ENCODE measurements around the gene CDYL.

The CDYL gene

DNA sequence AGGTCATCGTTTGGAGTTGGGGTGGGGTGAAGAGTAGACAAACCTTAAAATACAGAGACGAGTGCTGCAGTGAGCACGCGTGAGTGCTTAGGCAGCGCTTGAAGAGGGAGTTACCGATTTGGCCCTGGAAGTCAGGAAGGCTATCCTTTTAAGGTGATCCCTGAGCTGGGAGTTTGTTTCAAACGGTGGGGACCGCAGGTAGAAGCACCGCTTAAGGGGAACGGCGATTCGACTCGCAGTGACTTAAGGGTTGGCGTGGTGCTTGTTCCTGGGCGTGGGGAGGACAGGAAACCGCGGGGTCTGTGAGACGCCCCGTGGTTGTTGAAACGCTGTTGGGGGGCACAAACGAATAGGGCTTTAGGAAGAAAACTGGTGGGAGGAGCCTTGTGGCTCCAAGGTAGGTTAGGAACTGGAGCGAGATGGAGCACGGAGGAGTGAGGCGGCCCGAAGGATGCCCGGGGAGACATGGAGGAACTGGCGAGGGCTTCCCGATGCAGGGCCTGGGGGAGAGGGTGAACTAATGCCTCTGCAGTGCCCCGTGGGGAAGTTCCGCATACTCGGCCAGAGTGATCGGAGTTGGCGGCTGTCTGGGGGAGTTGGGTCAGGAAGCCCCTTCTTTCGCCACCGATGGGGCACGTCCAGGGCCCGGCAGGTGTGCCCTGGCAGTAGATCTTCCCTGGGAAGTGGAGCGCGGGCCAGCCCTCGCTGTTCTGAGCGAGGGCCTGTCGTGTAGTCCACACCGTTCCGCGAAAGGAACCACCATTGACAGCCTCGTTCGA, 1.3 kb upstream of the CDYL start:
- no peak for DNase-seq

DNA sequence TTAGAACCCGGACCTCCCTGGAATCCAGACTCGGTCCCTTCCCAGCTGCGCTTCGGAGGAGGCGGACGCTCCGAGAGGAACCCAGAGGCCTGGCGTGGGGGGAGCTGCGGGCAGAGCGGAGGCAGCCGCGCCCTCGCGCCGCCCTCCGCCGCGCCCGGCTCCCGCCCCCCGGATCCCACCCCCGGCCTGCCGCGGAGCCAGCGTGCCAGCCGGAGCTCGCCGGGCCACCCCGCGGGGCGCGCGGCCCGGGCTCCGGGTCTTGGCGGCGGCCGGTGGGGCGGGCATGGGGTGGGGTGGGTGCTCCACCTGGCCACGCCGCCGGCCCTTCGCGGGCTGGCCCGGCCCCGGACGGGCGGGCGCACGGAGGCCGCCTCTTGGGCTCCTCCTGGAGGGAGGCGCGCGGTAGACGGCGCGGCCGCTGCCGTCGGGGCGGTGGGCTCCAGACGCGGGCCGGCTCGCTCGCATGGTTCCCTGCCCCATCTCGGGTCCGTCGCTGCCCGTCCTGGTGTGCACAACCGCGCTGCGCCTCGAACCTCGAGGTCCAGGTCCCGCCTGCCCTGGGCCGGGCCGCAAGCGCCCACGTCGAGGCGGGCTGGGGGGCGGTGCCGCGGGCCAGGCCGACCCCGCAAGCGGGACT, 592 bp upstream of the CDYL start:
- peak; percentile 71 for DNase-seq

DNA sequence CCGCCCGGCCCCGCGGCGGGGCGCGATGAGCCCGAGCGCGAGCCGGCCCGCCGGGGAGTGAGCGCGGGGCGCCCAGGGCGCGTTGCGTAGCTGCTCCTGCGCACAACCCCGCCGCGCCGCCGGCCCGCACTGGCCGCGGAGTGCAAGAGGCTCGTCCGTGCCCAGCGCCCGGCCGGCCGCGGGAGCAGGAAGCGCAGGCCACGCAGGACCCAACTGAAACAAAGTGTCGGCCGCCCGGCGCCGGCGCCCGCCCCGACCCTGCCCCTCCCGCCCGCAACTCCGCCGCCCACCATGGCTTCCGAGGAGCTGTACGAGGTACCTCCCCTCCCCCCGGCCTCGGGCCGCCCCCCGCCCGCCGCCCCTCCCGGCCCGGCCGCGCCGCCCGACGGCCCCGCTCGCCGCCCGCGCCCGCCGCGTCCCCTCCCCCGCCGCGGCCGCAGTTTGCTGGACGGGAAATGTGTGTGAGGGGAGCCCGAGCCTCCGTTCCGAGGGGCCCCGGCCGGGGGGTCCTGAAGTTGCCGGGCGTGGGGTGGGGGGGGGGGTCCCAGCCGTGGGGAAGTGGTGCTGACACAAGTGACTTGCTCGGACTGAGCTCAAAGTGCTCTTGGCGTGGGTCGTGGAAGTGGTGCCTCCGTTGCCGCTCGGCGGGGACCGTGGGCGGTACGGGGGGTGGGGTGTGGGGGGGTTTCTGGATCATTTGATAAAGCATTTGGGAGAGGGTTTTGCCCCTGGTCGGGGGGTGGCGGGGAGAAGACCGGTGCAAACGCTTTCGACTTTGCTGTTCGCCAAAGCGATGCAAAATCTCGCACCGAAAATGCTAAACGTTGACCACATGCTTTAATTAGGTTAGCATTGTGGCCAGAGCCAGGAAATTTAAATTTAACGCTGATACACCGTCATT, 539 bp downstream of the CDYL start:
- peak; percentile 49 for DNase-seq

DNA sequence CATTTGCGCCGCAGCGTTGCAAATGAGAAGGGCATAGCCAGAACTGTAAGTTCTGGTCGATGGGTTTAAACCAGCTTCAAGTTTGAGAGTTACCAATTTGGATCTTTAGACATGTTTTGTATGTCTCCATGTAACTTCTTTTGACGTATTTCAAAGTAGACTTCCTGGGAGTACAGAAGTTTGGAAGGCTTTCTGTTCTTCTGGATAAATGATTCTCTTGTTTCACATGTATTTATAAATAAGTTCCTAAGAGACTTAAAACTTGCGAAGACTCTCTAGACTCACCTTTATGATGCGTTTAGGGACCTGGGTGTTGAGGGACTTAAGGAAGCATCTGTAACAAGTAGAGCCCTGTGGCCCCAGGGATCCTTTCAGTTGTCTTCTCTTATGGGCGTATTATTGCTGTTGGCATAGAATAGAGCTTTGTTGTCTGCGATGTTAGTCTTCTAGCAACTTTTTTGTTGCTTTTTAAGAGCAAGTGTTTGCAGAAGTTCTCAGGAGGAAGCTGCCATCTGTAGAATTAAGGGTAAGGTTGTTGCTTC, 1.3 kb downstream of the CDYL start:
- DNase-seq, result no peak

DNA sequence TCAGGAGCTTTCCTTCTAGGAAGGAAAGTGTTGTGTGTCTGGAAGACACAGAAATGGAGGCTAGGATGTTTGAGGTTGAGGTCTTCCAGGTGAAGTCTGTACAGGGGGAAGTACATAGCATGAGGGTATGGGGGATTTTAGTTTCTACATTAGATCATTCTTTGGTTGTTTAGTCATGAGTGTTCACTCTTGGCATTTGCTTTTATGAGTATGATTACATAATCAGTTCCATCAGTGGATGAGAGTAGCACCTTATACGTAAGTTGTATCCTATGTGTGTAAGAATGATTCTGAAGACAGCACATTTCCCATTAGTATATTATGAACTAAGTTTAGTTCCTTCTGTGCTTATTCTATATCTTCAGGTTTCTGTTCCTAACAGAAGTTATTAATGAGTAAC, 1.9 kb downstream of the CDYL start:
- no peak for DNase-seq

DNA sequence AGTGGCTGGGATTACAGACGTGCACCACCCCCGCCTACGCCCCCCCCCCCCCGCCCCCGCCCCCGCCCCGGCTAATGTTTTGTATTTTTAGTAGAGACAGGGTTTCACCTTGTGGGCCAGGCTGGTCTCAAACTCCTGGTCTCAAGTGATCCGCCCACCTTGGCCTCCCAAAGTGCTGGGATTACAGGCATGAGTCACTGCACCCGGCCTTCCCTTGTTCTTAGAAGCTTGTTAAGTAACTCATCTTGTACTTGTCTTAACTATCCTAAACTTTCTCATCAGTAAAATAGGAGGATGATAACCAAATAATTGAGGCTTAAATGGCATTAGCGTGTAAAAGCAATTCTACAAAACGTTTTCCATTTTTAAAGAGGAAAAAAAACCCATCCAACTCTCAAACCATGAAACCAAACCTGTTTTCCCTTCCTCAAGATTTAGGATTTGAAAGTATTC, 4.2 kb downstream of the CDYL start:
- no peak for DNase-seq

DNA sequence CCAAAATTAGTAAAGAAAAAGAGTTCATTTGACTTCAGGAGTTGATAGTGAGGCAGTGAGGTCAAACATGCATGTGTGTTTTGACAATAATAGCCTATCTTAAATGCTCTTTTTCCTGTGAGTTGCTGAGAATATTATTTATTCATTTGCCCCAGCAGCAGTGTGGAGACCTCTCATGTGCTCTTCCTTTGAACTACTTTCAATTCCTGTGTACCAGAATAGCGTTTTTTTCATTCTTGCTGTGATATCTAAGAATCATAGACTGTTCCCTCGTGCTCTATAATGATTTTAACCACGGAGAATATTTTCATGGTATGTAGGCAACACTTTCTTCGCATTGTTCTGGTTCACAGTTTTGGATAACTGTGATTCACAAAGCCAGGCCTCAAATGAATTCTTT, 5.2 kb downstream of the CDYL start:
- DNase-seq, result no peak

DNA sequence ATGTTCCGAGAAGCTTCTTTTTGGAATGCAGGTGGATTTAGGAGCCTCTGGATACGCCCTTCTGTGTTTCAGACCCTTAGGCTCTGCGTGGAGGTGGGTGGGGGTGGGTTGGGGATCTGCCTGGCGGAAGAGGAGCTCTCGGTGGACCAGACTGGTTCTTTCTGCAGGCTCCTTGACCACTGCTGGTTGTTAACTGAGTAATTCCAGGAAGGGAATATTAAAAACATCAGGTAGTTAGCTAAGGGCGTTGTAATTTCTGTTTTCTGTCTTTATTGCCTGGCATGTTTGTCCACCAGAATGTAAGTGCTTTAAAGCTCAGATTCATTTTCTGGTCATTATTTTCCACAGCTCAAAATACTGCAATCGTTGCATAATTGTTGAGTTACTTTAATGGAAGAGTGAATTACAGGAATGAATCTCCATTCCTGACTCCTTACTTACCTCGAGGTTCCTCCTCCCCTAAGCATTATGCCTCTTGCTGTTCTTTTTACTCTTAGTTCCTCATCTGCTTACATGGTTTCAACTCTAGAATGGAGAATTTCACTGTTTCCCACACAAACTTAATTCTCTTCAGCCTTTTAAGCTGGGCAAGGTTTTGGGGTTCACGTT, 5.9 kb downstream of the CDYL start:
- no peak for DNase-seq

DNA sequence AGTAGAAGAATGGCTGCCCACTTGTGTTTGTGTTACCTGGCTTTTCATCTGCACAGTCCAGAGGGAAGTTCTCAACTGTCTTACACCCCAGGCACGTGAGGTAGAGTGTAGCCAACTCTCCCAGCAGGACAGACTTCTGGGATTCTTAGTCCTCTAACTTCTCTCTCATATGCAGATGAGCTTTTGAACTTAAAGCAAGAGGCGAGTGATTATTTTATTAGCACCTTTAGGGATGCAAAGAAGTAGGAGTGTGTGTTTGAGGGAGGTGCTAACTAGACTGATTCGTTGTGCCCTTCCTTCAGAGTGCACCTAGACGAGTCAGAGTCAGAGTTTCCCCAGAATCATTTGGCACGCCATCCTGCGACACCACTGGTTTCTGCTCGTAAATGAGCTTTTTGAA, 10.8 kb downstream of the CDYL start:
- DNase-seq, result no peak

DNA sequence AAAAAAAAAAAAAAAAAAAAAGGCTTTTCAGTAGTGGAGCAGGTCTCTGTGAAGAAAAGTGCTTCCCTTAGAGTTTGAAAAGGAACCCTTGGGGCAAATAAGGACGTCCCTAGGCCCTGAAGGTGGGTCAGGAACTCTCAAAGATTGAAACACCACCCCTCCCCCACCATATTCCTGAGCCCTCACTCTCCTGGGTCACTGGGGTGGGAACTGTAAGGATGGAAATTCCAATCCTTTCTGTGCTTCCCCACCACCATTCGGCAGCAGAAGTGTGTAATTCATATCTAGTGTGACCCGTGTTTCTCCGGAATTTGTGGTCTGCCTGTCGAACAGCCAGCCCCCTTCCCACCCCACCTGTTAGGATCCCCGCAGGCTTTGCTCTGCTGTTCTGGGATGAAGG, 12.3 kb downstream of the CDYL start:
- no peak for DNase-seq

DNA sequence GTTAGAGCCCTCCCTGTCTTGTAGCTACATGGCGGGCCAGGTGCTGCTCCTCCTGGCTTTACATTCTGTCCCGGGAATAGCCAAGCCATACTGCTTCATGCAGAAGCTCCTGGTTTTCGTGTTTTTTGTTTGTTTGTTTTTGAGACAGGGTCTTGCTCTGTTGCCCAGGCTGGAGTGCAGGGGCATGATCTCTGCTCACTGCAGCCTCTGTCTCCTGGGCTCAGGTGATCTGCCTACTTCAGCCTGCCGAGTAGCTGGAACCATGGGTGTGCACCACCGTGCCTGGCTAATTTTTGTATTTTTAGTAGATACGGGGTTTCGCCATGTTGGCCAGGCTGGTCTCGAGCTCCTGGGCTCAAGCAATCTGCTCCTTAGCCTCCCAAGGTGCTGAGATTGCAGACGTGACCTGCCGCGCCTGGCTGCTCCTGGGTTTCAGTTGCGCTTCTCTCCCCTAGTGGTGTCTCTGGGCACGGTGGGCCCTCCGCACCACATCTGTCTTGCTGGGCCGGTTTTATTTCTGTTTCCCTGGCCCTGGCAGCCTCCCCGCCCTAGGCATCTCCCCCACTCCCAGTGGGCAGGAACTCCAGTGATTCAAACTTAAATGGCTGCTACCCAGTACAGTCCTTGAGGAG, 12.9 kb downstream of the CDYL start:
- no peak for DNase-seq

DNA sequence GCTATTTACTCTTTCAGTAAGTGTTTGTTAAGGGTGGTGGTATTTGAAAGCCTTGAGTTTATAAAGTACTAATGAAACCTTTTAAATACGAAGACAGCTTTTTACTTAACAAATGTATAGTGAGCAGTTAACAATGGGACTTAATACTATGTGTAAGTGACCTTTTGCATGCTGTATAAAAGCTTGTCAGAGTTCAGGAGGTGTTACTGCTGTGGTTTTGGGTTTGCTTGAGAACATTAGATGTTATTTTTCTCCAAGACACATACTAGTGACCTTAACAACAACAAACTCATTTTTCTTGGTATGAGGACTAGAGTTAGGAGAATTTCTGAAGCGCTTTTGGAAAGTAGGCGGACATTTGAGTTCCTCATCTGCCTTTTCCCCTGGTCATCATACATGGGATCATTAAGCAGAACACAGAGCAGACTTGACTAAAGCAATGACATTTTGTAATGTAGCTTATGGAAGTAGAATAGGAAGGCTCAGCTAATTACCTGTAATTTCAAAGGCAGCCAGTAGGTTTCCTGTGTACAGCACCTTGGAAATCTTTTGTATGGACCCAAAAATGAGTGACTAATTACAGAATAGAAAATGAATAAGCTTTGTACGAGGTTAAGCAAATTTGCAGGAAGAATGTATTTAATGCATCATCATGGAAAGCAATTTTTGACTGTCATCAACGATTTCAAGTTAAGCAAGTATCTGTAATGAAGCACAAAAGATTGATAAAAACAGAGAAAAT, 14.1 kb downstream of the CDYL start:
- no peak for DNase-seq

DNA sequence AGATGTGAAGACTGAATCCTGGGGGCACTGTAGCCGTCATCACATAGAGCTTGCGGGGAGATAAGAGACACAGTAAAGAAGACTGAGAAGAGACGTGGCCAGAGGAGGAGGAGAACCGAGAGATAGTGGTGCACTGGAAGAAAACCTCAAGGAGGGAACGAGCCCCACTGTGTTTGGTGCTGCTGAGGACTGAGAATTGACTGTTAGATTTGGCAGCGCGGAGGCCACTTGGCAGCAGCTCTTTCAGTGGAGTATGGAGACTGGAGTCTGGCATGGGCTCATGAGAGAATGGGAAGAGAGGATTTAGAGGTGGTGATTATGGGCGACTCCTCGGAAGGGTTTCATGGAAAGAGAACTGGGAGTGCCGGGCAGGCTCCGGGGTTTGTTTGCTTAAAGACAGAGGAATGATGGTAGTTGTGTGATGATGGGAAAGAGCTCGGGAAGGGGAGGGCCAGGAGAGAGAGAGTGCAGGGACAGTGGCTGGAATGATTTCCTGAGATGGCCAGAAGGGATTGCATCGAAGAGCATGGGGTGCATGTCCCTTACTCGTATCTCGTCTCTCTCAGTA, 18.0 kb downstream of the CDYL start:
- no peak for DNase-seq

DNA sequence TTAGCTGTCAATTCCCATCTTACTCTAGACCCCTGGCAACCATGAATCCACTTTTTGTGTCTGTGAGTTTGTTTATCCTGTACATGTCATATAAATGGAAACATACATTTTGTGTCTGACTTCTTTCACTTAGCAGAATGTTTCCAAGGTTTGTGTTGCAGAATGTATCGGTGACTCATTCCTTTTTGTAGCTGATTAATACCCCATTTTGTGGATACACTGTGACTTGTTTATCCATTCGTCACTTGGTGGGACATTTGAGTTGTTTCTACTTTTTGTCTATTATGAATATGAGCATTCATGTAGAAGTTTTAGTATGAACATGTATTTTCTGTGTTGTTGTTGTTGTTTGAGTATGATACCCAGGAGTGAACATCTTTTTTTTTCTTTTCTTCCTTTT, 21.4 kb downstream of the CDYL start:
- no peak for DNase-seq

DNA sequence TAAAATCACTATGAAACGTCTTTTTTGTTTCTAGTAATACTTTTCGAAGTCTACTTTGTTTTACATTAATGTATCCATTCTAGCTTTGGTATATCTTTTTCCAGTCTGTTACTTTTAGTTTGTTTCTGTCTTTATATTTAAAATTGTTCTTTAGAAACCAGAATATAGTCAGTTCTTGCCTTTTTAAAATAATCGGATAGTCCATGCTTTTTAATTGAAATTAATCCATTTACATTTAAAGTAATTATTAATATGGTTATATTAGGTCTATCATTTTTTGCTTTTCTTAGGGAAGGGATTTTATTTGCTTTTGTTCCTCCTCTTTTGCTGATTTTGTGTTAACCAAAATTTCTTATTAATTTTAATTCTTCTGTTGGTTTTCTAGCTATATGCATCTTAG, 23.7 kb downstream of the CDYL start:
- DNase-seq, result no peak

DNA sequence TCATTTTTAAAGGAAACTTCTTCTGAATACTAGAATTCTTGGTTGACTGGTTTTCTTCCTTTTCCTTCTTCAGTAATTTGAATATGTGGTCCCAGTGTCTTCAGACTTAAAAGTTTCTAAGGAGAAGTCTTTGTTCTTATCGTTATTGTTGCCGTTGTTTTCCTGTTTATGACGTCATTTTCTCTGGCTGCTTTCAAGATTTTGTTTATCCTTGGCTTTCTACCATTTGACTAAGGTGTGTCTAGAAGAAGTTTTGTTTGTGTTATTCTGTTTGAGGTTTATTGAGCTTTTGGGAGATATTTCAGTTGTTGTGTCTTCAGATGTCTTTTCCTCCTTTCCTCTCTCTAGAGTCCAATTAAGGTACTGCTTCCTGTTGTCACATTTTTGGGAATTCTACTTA, 24.5 kb downstream of the CDYL start:
- no peak for DNase-seq

DNA sequence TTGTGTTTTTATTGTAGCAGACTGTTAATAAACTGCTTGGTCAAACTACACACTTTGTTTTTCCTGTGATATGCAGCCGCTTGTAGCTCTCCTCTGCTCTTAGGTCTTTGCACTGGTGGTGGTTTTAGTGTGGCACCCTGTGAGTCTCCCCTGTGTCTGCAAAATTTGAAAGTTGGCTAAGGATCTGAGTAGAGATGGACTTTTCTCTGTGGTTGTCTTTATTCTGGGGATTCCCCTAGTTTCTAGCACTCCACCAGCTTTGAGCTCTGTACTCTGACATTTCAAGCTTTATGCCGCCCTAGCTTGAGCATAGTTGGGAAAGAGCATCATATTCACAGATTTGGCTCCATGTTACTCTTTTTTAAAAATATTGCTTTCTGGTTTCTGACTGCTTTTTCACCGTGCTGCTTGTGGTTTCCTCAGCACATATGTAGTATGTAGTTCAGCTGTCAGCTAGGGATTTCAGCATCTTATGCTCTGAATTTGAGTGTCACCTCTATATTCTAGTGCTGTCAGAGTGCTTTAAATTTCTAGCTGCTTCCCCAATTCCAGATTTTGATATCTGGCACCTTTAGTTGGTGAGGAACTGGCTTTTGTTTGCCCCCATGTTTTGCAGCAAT, 25.4 kb downstream of the CDYL start:
- no peak for DNase-seq

DNA sequence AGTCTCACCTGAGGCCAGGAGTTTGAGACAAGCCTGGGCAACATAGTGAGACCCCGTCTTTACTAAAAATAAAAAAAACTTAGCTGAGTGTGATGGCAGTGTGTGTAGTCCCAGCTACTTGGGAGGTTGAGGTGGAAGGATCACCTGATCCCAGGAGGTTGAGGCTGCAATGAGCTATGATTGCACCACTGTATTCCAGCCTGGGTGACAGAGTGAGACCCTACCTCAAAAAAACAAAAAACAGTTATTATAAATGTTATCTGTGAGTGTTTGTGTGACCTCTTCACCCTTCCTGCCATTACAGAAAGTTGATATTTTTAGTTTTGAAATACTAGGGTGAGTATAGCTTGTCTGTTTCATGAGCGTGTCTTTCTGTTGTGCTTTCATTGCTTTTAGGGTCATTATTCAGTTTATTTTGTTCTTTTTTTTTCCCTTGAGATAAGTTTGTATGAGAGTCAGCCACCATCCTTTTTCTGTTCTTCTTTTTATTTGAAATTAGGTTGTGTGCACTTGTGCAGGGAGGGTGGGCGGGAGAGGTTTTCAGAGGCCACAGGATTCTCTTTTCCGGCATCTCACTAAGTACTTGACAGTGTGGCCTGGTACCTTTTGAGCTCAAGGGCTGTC, 26.2 kb downstream of the CDYL start:
- no peak for DNase-seq

DNA sequence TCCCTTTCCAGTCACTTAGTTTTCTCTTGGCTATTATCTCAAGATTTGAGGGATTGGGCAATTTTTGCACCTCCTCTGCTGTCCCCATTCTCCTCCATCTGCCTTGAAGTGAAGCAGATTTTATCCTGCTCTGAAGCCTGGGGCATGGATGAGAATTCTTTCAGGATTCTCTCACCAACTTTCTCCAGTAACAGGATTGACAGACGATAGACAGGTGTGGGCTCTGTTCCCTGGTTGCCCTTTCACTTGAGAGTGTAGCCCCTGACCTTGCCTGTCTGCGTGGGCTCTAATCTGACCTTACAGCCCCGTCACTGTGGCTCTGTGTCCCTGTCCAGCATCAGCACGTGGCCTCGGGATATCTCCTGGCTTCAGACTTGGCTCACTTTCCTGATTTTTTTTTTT, 27.1 kb downstream of the CDYL start:
- no peak for DNase-seq

DNA sequence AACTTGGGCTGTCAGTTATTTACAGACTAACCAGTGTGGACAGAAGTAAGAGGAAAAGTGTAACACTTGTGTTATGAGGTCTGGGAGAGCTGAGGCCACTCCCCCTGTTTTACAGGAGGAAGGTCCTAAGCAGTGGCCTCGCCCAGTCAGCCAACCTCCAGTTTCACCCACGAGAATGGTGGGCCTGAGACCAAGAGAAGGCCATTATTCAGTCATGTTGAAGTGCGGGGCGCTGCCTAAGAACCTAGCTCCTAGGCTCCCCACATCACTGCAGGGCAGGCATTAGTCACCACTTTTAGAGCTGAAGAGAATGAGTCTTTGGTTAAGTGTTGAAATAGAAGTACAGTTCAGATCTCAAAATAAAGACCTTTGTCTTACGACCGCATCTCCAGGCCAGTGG, 27.9 kb downstream of the CDYL start:
- no peak for DNase-seq

All from activated naive CD4-positive, alpha-beta T cell treated with Interleukin-2 at 50 U/mL for 16 hours (primary cell).